Measurements from ENCODE around the gene MAB21L4. TPM values are rescaled to one million over a fixed set of nuclear protein-coding genes. Genes with fewer than 3 reads are reported as not detected.
"Not testable (repeated sequence)": the region's sequence is repeated elsewhere in the genome, so short reads cannot be mapped to it uniquely, and the experiment has no call there.

The MAB21L4 gene
- total and polyA plus RNA-seq, 2 donors (not counting 3 experiments of a cell fraction or from before 2014, with no cell fraction given): not detected

DNA sequence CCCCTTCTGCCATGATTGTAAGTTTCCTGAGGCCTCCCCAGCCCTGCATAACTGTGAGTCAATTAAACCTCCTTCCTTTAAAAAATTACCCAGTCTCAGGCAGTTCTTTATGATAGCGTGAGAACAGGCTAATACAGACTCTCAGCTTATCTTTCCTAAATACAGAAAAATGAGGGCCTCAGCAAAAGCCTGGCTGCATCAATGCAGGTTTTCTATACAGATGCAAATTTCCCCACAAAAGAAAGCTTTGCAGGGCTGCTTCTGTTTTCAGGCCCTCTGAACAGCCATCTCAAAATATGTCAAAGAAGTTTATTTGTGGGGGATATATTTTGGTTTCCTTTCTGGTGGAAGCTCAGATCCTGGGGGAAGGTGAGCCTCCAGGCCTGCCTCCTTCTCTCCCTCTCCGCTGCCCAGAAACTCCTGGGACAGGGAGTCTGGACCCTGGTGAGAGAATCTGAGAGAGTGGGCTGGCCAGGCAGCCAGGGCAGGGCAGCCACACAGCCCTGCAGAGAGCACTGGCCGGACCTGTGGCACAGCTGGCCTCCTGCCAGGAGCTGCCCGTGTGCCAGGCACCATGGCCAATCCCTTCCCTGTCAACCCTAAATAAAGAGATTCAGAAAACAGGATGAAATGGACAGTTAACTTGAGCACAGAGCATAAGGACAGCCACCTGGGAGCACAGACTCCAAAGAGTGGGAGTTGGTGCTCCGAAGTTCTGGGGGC lies 48.9 kb downstream of the MAB21L4 start:
- no peak overlapping the region for H3K4me2 ChIP-seq (ENCODE audit: insufficient read depth, low read length)
- TF ChIP-seq GATA2 (IDR thresholded peaks at IDR 0.05; ENCODE audit: insufficient read depth, insufficient read length, low read depth, low read length): no peak
- TF ChIP-seq JUN (IDR thresholded peaks at IDR 0.05; ENCODE audit: borderline replicate concordance, insufficient read depth, insufficient read length, low read depth): no peak
- H3K4me3 ChIP-seq (replicated peaks in 1 of 3; ENCODE audit: insufficient read depth in 1 of 3, low read depth in 1 of 3, low read length in 3 of 3): no peak overlapping the region
- H3K36me3 ChIP-seq (ENCODE audit: control insufficient read depth in 2 of 2, extremely low read depth in 1 of 2, insufficient read depth in 2 of 2, low read length in 2 of 2): no peaks in the 10 kb centered on the region
- BruUV-seq (replicated peaks): no TSS peak
- no peak overlapping the region for H2AFZ ChIP-seq (ENCODE audit: low read depth, low read length)
- intact Hi-C loops (cut with micrococcal nuclease) (no loop called here), dilution Hi-C loops (cut with MboI; ENCODE audit: extremely low pct_ligation_motif_present, low sequenced_read_pairs) (no loop called here)
- H3K27ac ChIP-seq (ENCODE audit: insufficient read depth, low read depth, low read length): no peak overlapping the region
- no peaks in the 10 kb centered on the region for H3K9me1 ChIP-seq (replicated peaks; ENCODE audit: control insufficient read depth, extremely low read depth, insufficient read depth, low read length)
- H3K9ac ChIP-seq (replicated peaks; ENCODE audit: extremely low read depth, insufficient read depth, low read length): no peak overlapping the region
- H4K20me1 ChIP-seq (replicated peaks; ENCODE audit: control insufficient read depth, extremely low read depth, insufficient read depth, low read length): no peaks in the 10 kb centered on the region
- H3K27me3 ChIP-seq (ENCODE audit: control insufficient read depth in 2 of 2, insufficient read depth in 2 of 2, low read length in 2 of 2): peaks cover 0 to 4% of the 10 kb centered on the region in 2 experiments
- H3K79me2 ChIP-seq (ENCODE audit: control insufficient read depth, insufficient read depth, low read length): no peaks in the 10 kb centered on the region
- POLR2A ChIA-PET: no interaction called here
- no peaks in the 10 kb centered on the region for H3K9me3 ChIP-seq (replicated peaks; ENCODE audit: control insufficient read depth, insufficient read depth, low read length)
- FAIRE-seq (no peak), DNase-seq (ENCODE audit: low read depth, low spot score) (no peak)
- H3K4me1 ChIP-seq (ENCODE audit: control insufficient read depth, extremely low read depth, insufficient read depth, low read length): no peaks in the 10 kb centered on the region
- CTCF ChIA-PET: interaction anchor here (1.1 to 1.7 kb wide), 3 partner anchors 13 to 333 kb away, joined by 3 to 5 read pairs (median 4); no protein-coding TSS in a partner anchor

DNA sequence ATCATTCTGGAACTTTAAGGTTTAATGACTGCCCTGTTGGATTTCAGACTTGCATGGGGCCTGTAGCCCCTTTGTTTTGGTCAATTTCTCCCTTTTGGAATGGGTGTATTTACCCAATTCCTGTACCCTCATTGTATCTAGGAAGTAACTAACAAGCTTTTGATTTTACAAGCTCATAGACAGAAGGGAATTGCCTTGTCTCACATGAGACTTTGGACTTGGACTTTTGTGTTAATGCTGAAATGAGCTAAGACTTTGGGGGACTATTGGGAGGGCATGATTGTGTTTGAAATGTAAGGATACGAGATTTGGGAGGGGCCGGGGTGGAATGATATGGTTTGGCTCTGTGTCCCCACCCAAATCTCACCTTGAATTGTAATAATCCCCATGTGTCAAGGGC lies 49.6 kb downstream of the MAB21L4 start:
- H3K79me2 ChIP-seq (ENCODE audit: control insufficient read depth, insufficient read depth, low read length); H2AFZ ChIP-seq (ENCODE audit: low read depth, low read length); H3K9me3 ChIP-seq (replicated peaks; ENCODE audit: control insufficient read depth, insufficient read depth, low read length); H4K20me1 ChIP-seq (replicated peaks; ENCODE audit: control insufficient read depth, extremely low read depth, insufficient read depth, low read length); dilution Hi-C loops (cut with MboI; ENCODE audit: extremely low pct_ligation_motif_present, low sequenced_read_pairs); DNase-seq (ENCODE audit: low read depth, low spot score); H3K27ac ChIP-seq (ENCODE audit: insufficient read depth, low read depth, low read length); BruUV-seq (replicated peaks); FAIRE-seq; H3K4me3 ChIP-seq (replicated peaks in 1 of 3; ENCODE audit: insufficient read depth in 1 of 3, low read depth in 1 of 3, low read length in 3 of 3); intact Hi-C loops (cut with micrococcal nuclease); H3K9ac ChIP-seq (replicated peaks; ENCODE audit: extremely low read depth, insufficient read depth, low read length); H3K36me3 ChIP-seq (ENCODE audit: control insufficient read depth in 2 of 2, extremely low read depth in 1 of 2, insufficient read depth in 2 of 2, low read length in 2 of 2); POLR2A ChIA-PET; H3K4me2 ChIP-seq (ENCODE audit: insufficient read depth, low read length); H3K4me1 ChIP-seq (ENCODE audit: control insufficient read depth, extremely low read depth, insufficient read depth, low read length); H3K27me3 ChIP-seq (ENCODE audit: control insufficient read depth in 2 of 2, insufficient read depth in 2 of 2, low read length in 2 of 2); H3K9me1 ChIP-seq (replicated peaks; ENCODE audit: control insufficient read depth, extremely low read depth, insufficient read depth, low read length): not testable (repeated sequence)
- CTCF ChIA-PET: interaction anchor here (1.1 to 1.7 kb wide), 3 partner anchors 12 to 332 kb away, joined by 3 to 5 read pairs (median 4); no protein-coding TSS in a partner anchor

Measured in endothelial cell of umbilical vein (primary cell).